ENCODE results near the gene APBA2.

The APBA2 gene

DNA sequence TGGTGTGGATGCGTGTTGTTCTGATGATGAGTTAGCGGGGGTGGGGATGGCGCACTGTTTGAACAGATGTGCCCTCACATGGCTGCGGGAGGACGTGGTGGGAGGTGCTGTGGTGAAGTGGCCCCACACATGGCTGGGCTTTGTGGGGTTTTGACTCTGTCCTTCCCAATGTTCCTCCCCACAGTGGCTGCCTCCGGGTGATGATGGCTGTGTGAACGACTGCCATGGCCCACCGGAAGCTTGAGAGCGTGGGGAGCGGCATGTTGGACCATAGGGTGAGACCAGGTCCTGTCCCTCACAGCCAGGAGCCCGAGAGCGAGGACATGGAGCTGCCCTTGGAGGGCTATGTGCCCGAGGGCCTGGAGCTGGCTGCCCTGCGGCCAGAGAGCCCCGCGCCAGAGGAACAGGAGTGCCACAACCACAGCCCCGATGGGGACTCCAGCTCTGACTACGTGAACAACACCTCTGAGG lies 167.9 kb downstream of the APBA2 start:
- no peak for DNase-seq (ENCODE audit: extremely low read depth, low read depth)
- TF ChIP-seq, protein P1, sequence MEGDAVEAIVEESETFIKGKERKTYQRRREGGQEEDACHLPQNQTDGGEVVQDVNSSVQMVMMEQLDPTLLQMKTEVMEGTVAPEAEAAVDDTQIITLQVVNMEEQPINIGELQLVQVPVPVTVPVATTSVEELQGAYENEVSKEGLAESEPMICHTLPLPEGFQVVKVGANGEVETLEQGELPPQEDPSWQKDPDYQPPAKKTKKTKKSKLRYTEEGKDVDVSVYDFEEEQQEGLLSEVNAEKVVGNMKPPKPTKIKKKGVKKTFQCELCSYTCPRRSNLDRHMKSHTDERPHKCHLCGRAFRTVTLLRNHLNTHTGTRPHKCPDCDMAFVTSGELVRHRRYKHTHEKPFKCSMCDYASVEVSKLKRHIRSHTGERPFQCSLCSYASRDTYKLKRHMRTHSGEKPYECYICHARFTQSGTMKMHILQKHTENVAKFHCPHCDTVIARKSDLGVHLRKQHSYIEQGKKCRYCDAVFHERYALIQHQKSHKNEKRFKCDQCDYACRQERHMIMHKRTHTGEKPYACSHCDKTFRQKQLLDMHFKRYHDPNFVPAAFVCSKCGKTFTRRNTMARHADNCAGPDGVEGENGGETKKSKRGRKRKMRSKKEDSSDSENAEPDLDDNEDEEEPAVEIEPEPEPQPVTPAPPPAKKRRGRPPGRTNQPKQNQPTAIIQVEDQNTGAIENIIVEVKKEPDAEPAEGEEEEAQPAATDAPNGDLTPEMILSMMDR (IDR thresholded peaks at IDR 0.05; ENCODE audit: low read depth, low read length) = no peak

DNA sequence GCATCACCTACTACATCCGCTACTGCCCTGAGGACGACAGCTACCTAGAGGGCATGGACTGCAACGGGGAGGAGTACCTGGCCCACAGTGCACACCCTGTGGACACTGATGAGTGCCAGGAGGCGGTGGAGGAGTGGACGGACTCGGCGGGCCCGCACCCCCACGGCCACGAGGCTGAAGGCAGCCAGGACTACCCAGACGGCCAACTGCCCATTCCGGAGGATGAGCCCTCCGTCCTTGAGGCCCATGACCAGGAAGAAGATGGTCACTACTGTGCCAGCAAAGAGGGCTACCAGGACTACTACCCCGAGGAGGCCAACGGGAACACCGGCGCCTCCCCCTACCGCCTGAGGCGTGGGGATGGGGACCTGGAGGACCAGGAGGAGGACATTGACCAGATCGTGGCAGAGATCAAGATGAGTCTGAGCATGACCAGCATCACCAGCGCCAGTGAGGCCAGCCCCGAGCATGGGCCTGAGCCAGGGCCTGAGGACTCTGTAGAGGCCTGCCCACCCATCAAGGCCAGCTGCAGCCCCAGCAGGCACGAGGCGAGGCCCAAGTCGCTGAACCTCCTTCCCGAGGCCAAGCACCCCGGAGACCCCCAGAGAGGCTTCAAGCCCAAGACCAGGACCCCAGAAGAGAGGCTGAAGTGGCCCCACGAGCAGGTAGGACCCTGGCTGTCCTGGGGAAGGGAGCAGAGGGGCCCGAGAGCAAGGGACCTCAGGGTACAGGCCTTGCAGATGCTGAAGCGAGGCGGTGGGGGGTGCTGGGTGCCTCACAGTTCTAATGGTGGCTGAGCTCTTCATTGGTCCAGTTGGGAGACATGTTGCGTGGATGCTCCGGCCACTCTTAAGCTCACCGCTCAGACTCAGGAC lies 168.6 kb downstream of the APBA2 start:
- TF ChIP-seq, protein P1 (IDR thresholded peaks at IDR 0.05; ENCODE audit: low read depth, low read length) = no peak
- no peak for DNase-seq (ENCODE audit: extremely low read depth, low read depth)

DNA sequence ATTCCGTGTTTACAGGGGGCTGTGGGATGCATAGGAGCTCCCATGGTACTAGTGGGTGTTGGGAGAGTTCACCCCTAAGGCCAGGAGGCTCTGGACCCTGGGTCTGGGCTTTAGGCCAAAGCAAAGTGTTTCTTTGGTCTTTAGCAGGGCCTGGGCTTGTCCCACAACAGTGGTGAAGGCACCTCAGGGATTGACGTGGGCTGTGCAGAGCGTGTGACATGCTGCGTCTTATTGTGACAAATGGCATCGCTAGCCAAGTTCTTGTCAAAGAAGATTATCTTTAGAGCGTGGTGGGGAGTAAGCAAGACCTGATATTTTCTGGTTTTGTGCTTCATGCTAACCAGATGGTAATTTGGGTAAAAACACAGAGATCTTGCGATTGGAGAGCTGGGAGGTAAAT lies 170.1 kb downstream of the APBA2 start:
- TF ChIP-seq, protein P1 (IDR thresholded peaks at IDR 0.05; ENCODE audit: low read depth, low read length) = no peak
- no peak for DNase-seq (ENCODE audit: extremely low read depth, low read depth)

DNA sequence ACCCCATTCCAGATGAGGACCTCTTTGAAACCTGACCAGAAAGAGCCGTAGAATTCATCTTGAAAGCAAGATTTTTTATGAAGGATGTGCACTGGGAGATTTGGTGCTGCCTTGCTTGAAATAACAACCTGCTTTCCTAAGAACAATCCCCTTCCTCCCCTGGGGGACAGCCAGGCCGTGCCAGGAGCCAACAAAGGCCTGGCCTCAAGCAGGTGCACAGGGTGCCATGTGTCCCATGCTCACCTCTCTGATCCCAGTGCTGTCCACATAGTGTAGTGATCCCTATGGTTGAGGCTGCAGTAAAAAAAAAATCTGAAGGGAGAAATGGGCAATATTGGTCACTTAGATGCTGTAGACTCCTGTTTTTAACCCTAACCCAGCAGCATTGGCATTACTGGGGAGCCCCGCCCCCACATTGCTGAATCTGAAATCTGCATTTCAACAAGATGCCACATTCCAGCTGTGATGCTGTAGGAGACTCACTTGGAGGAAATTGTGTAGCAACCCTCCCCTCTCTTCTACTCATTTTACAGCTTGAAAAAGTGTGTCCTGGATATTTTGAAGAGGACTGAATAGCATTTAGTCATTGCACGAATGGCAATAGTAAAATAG lies 171.2 kb downstream of the APBA2 start:
- DNase-seq (ENCODE audit: extremely low read depth, low read depth) = no peak
- TF ChIP-seq, protein P1 (IDR thresholded peaks at IDR 0.05; ENCODE audit: low read depth, low read length) = no peak

DNA sequence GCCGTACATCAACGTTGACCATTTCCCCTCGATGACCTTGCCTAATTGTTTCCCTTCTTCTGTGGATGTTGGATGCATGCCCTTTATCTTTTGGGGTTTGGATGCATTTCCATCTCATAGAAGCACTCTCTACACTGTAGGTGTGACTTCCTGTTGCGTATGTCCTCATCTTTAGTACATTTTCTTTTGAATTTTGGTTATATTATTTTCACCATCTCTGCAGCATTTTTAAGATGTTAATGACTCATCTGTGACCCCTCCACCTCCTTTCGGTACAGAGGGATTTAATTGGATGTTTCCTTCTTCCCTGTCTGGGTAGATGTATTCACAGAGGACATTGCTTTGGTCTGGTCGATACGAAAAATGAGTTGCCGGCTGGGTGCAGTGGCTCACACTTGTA lies 172.1 kb downstream of the APBA2 start:
- DNase-seq (ENCODE audit: extremely low read depth, low read depth) = no peak
- TF ChIP-seq, protein P1 (IDR thresholded peaks at IDR 0.05; ENCODE audit: low read depth, low read length) = no peak

DNA sequence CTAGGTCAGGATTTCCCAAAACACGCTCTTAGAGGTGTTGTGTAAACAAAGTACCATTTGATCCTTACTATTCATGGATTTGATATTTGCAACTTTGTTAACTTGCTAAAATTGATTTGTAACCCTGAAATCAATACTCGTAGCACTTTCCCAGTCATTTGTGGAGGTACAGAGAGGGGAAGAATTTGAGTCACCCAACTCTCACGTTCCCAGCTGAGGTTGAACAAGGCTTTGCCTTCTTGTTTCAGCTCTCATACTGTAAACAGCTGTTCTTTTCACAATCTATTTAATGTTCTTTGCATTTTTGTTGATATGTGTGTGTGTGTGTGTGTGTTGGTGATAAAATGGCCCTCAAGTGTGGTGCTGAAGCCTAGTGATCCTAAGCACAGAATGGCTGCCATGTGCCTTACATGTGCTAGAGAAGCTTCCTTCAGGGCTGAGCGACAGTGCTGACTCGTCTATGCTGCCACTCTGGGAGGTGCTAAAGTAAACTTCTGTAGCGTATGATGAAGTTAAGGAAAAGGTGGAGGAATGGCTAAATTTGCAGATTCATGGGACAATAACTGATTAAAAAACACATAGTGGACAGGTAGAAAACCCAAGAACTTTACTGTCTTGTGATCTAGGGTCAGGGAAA lies 173.2 kb downstream of the APBA2 start:
- TF ChIP-seq, protein P1 (IDR thresholded peaks at IDR 0.05; ENCODE audit: low read depth, low read length) = no peak
- DNase-seq (ENCODE audit: extremely low read depth, low read depth) = no peak

Data from AG09319 (cell line).